Limb (tissue), 2 donors: ENCODE results near the gene MAN2A2.

ENCODE experiments used
- DNase-seq, 2 donors: peaks; one replicate each; pipeline ENCODE4 v3.0.0-alpha.2; 2016; ENCODE audit errors: extremely low spot score in 2 of 2

The MAN2A2 gene

DNA sequence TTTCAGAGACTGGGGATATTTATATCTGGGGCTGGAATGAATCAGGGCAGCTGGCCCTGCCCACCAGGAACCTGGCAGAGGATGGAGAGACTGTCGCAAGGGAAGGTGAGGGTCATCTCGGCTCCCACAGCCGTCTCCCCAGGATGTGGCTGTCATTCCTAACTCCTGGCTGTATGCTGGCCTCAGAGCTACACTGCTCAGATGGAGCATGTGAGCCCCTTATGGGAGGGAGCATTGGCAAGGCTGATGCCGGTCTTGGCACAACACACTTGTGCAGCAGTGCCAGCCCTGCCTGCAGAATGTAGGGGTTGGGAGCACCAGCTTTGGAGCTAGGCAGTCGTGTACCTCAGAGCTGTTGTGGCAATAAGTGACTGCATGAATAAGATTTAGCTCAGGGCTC, 56.8 kb downstream of the MAN2A2 start:
- DNase-seq = peak in 1 of 2 donors; percentile 37

DNA sequence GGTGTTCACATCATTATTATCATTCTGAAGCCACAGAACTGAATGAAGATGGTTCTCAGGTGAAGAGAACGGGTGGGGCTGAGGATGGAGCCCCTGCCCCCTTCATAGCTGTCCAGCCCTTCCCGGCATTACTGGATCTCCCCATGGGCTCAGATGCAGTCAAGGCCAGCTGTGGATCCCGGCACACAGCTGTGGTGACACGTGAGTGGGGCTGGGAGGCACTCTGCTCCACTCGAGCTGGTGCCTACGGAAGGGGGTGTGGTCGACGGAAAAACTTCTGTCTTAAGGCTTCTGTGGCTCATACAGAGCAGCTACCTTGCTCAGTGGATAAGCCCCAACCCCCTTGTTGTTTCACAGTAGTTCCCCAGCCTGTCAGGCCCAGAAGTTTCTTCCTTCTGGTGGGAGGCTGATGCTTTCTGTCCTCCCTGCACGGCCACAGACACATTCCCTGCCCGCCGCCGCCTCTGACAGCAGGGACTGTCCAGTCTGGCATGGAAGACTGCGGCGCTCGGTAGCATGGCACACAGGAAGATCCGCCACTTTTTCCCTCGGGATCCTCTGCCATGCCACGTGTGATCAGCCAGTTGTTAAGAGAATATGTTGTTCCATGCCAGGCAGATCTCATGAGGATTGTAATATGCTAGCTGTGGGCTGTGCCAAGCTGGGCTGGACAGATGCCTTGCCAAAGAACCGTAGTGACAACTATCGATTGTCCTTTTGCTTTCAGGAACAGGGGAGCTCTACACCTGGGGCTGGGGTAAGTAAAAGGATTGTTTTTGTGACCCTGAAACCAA, 57.4 kb downstream of the MAN2A2 start:
- no peak for DNase-seq

DNA sequence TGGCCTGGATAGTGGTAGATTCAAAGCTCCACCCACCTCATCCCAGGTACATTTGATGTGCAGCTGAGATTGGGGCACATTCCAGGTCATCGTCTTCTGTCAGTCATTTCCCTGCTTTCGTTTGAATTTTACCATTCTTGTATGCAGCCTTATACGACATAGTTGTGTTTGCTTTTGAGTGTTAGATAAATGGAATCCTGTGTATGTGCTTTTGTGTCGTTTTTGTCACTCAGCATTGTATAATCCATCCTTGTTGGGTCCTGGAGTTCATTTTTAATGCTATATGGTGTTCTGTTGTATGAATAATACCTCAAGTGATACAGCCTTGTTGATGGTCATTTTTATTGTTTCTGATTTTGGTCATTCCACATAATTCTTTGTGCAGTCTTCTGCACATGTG, 58.9 kb downstream of the MAN2A2 start:
- no peak for DNase-seq

DNA sequence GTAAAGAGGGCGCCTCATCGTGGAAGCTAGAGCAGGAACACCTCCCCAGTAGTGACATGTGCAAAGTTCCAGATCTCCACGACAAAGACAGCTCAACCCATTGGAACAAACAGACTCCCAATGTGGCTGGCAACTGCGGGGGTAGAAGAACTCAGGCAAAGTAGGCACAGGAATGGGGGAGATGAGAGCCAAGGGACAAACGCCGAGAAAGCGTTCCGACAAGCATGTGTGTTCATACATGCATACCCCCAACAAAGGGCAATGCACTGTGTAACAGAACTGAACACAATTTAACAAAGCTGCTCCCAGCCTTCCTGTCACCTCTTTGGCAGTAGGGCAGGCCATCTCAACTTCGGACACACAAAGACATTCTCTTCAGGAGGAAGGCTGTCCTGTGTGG, 63.2 kb downstream of the MAN2A2 start:
- no peak for DNase-seq

DNA sequence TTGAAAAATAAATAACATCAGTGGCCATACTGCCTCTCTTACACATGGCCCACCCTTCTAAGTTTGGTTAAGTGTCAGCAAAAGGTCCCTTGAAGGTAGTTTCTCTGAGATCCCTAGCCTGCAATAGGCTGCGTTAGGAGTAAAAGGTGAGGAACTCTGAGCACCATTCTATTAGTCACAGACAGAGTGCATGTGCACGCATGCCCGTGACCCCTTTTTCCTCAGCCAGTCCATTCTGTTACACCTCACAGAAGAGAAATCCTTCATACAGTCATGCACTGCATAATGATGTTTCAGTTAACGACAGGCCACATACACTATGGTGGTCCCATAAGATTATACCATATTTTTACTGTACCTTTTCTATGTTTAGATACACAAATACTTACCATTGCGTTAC, 64.1 kb downstream of the MAN2A2 start:
- no peak for DNase-seq

DNA sequence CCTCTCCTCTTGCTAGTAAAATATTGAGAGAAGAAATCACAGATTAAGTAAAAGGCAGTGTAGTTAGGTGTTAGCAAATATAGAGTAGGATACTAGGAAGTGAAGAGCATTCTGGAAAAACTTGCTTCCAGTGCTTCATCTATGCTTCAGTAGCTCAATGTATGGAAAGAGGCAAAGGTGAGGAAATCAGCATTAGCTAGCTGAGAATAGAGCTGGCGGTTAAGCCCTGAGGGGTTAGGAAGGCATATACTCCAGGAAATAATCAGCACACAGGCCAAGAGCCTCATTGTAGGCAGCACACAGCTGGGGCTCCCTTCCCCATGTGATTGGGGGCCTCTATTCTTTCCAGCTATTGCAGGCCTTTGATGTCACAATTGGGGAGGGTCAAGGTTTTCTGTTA, 65.3 kb downstream of the MAN2A2 start:
- DNase-seq = no peak

DNA sequence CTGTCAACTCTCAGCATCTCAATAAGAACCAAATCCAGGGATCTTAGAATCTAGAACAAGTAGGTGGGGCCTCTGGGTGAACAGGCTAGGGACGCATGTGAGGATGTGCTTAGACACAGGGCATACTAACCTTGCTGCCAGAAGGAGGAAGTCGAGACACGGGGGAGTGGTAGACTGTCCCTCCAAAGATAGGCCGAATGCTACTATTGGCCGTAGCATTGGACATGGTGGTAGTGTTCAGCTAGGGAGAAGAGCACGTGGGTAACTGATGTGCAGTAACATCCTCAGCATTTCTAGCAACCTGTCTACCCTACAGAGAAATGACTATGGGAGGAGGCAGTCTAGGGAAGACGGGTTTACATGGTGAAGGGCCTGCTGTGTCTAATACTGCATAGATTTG, 67.2 kb downstream of the MAN2A2 start:
- DNase-seq = no peak

DNA sequence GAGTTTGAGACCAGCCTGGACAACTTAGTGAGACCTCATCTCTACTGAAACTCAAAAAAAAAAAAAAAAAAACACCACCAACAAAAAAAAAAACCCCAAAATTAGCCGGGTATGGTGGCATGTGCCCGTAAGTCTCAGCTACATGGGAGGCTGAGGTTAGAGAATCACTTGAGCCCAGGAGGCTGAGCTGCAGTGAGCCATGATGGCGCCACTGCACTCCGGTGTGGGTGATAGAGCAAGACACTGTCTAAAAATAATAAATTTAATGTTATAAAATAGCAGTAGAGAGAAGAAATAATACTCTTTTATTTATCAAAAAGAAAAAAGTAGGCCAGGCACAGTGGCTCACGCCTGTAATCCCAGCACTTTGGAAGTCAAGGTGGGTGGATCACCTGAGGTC, 69.0 kb downstream of the MAN2A2 start:
- no peak for DNase-seq
